ENCODE measurements around the gene PLXNC1. TPM values are rescaled to one million over a fixed set of nuclear protein-coding genes. Genes with fewer than 3 reads are reported as not detected.

The PLXNC1 gene
- total and polyA plus RNA-seq, 7 donors = 1.2 to 10.2 (median 4.3) TPM

DNA sequence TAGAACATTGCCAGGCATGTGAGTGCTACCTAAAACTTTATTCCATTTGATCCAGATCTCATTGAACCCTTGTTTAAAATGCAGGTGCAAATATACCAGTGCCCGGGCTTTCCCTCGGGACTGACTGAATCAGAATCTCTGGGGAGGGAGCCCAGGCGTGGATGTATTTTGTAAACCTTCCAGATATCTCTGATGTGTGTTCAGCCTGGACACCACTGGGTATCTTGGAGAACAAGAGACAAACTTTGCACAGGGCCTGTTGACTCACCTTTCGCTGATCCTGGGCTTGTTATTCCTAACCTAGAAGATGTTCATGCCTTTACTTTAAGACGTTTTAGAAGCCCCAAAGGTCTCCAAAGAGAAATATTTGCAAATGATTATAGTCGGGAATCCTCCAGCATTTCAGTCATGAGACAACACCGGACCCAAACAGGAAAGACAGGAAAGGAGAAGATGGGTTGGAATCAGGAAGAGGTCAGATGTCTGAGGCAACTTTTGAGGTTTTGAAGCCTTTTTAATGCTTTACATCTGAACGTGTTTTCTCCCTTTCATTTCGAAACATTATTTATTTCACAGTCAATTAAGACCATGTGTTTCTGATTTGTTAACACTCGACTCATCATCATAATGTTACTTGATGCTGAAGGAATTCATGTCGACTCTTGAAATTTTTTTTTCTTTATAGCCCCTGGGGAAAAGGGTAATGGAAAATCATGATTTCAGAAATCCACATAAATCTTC lies 118.6 kb downstream of the PLXNC1 start:
- intact Hi-C loops (cut with DNase I) = no loop called here
- no peaks in the 10 kb centered on the region for H3K36me3 ChIP-seq
- H3K4me1 ChIP-seq = peaks cover 0 to 15% (median 10%) of the 10 kb centered on the region in 4 donors
- H3K27me3 ChIP-seq = no peaks in the 10 kb centered on the region
- no peak for DNase-seq
- H3K27ac ChIP-seq = peak overlapping the region in 3 of 4 donors; percentile 36 to 72 (median 56)
- WGBS, 2 donors = 61 to 76% methylated on average over 11 of the region's 11 CpGs
- TF ChIP-seq POLR2AphosphoS5 (IDR thresholded peaks at IDR 0.05) (peak in 2 of 4 donors; percentile 33 to 68), EP300 (IDR thresholded peaks at IDR 0.05) (no peak)
- no peaks in the 10 kb centered on the region for H3K9me3 ChIP-seq
- no peak overlapping the region for H3K4me3 ChIP-seq

DNA sequence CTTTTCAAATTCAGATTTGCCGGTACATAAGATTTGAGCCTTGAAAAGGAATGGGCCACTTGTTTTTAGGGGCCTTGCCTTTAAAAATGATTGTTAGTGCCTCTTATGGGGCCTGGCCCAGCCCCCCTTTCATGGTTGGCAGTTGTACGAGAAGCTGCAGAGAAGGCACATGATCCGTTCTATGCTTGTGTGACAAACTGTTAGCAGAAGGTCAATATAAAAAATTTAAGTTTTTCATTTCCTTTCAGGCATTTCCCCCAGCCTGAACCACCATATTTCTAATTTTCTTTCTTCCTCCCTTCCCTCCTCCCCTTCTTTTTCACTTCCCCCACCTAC lies 119.1 kb downstream of the PLXNC1 start:
- no peak for TF ChIP-seq EP300 (IDR thresholded peaks at IDR 0.05)
- TF ChIP-seq, protein P1, sequence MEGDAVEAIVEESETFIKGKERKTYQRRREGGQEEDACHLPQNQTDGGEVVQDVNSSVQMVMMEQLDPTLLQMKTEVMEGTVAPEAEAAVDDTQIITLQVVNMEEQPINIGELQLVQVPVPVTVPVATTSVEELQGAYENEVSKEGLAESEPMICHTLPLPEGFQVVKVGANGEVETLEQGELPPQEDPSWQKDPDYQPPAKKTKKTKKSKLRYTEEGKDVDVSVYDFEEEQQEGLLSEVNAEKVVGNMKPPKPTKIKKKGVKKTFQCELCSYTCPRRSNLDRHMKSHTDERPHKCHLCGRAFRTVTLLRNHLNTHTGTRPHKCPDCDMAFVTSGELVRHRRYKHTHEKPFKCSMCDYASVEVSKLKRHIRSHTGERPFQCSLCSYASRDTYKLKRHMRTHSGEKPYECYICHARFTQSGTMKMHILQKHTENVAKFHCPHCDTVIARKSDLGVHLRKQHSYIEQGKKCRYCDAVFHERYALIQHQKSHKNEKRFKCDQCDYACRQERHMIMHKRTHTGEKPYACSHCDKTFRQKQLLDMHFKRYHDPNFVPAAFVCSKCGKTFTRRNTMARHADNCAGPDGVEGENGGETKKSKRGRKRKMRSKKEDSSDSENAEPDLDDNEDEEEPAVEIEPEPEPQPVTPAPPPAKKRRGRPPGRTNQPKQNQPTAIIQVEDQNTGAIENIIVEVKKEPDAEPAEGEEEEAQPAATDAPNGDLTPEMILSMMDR (IDR thresholded peaks at IDR 0.05) = no peak
- TF ChIP-seq POLR2A (IDR thresholded peaks at IDR 0.05) = no peak
- no peak for TF ChIP-seq POLR2AphosphoS5 (IDR thresholded peaks at IDR 0.05)
- intact Hi-C loops (cut with DNase I) = no loop called here
- Histone ChIP-seq H3K27ac (peak overlapping the region in 2 of 4 donors; percentile 56 to 72), H3K4me1 (peaks cover 0 to 12% (median 9%) of the 10 kb centered on the region in 4 donors), H3K36me3 (no peaks in the 10 kb centered on the region), H3K4me3 (no peak overlapping the region), H3K27me3 (no peaks in the 10 kb centered on the region), H3K9me3 (no peaks in the 10 kb centered on the region)
- 55 to 86% methylated on average over 3 of the region's 3 CpGs for WGBS, 2 donors
- DNase-seq = no peak

- no peaks in the 10 kb centered on the region for H3K36me3 ChIP-seq
- intact Hi-C loops (cut with DNase I) = no loop called here
- peak overlapping the region in 2 of 4 donors; percentile 56 to 72 for H3K27ac ChIP-seq
- H3K9me3 ChIP-seq = no peaks in the 10 kb centered on the region
- DNase-seq = no peak
- WGBS, 2 donors = 92 to 93% methylated on average over 5 of the region's 5 CpGs
- TF ChIP-seq POLR2AphosphoS5 (IDR thresholded peaks at IDR 0.05) = no peak
- TF ChIP-seq, protein P1 (IDR thresholded peaks at IDR 0.05) = no peak
- TF ChIP-seq POLR2A (IDR thresholded peaks at IDR 0.05) = no peak
- TF ChIP-seq EP300 (IDR thresholded peaks at IDR 0.05) = no peak
- H3K4me3 ChIP-seq = no peak overlapping the region
- peaks cover 0 to 8% (median 5%) of the 10 kb centered on the region in 4 donors for H3K4me1 ChIP-seq
- H3K27me3 ChIP-seq = no peaks in the 10 kb centered on the region
Observed at GRCh38 chr12:94267921-94268471, 119.6 kb downstream of the PLXNC1 start.

- Histone ChIP-seq H3K27me3 (no peaks in the 10 kb centered on the region), H3K9me3 (no peaks in the 10 kb centered on the region), H3K36me3 (no peaks in the 10 kb centered on the region), H3K4me3 (no peak overlapping the region), H3K27ac (no peak overlapping the region), H3K4me1 (no peaks in the 10 kb centered on the region)
- no peak for TF ChIP-seq POLR2AphosphoS5 (IDR thresholded peaks at IDR 0.05)
- no peak for TF ChIP-seq EP300 (IDR thresholded peaks at IDR 0.05)
- TF ChIP-seq, protein P1 (IDR thresholded peaks at IDR 0.05) = no peak
- TF ChIP-seq POLR2A (IDR thresholded peaks at IDR 0.05) = no peak
- DNase-seq = no peak
- 80% methylated on average over 4 of the region's 4 CpGs for WGBS, 2 donors
- intact Hi-C loops (cut with DNase I) = no loop called here
Observed at GRCh38 chr12:94269316-94269999, 121.1 kb downstream of the PLXNC1 start.

- DNase-seq = no peak
- H3K36me3 ChIP-seq = no peaks in the 10 kb centered on the region
- no peak overlapping the region for H3K27ac ChIP-seq
- TF ChIP-seq EP300 (IDR thresholded peaks at IDR 0.05) = no peak
- H3K9me3 ChIP-seq = no peaks in the 10 kb centered on the region
- 66 to 83% methylated on average over 6 of the region's 6 CpGs for WGBS, 2 donors
- no peak overlapping the region for H3K4me3 ChIP-seq
- intact Hi-C loops (cut with DNase I) = no loop called here
- H3K4me1 ChIP-seq = no peaks in the 10 kb centered on the region
- H3K27me3 ChIP-seq = no peaks in the 10 kb centered on the region
Observed at GRCh38 chr12:94271351-94271750, 123.0 kb downstream of the PLXNC1 start.
